Suprapubic skin (tissue), 4 donors: Measurements from ENCODE around the gene ZNF177.

Experiments
- EP300 ChIP-seq: sonication (generic); formaldehyde crosslinking; IDR thresholded peaks from one replicate; pipeline ENCODE4 v1.6.1; 2017; ENCODE audit warnings: antibody characterized with exemption
- POLR2A ChIP-seq, 2 donors: fragments of 450-650 bp; IDR thresholded peaks; one replicate each; pipeline ENCODE4 v1.6.1; 2017; ENCODE audit warnings: antibody characterized with exemption in 2 of 2, mild to moderate bottlenecking in 2 of 2, moderate library complexity in 2 of 2
- POLR2AphosphoS5 ChIP-seq, 3 donors: sonication (generic); formaldehyde crosslinking; IDR thresholded peaks; one replicate each; pipeline ENCODE4 v1.6.1; 2017; ENCODE audit warnings: antibody characterized with exemption in 3 of 3

DNA sequence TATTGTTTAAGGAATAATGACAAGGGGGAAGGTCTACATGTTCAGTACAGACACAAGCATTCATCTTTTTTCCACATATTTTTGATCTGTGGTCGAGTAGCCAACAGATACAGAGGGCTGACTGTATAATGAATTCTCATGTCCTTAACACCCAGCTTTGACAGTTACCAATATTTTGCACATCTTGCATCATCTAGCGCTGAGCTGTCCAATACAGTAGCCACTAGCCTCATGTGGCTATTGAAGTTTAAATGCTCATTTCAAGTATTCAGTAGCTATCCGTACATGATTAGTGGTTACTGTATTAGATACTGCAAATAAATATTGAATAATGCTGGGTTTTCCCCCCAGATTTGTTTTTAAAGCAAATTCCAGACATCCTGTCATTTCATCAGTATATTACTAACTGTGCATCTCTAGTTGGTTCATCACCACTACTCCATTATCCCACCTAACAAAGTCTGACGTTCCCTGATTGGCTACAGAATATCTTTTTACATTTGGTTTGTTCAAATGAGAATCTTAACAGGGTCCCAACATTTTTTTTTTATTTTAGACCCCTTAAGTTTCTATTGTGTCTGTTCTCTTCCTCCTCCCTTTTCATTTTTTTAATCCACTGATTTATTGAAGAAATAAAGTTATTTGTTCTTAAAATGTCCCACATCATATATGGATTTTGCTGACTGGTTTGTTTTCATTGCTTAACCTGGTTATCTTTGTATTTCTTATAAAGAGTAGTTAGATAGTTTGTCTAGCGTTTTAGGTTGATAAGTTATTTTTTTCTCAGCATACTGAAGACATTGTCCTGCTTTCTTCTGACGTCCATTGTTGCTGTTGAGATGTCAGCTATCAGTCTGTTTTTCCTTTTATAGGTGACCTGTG, 8.2 kb downstream of the ZNF177 start:
- no peak for TF ChIP-seq EP300
- no peak for TF ChIP-seq POLR2A (IDR thresholded peaks at IDR 0.05)
- no peak for TF ChIP-seq POLR2AphosphoS5 (IDR thresholded peaks at IDR 0.05)
